Measurements from ENCODE around the gene OLFML1.
A peak's percentile ranks its signal among the peaks of the same experiment; 100 is the strongest.

Gene OLFML1

GRCh38 chr11:7484131-7484530 lies 1.2 kb upstream of the OLFML1 start:
- no peak for DNase-seq

DNA sequence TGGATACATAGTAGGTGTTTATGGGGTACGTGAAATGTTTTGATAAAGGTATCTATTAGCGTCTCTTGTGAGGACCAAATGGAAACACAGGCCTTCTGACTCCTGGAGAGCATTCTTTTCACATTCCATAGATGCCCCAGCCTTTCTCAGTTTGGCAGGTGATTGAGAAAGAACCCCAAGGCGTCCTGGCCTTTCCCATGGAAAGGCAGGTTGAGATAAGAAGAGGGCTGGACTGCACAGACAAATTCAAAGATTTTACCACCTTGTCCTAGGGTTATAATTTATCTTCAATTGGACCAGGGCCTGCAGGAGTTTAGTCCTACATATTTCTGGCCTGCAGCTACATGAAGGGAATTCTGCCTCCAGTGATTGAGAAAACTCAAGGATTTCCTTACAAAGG lies 661 bp upstream of the OLFML1 start:
- DNase-seq, result no peak

DNA sequence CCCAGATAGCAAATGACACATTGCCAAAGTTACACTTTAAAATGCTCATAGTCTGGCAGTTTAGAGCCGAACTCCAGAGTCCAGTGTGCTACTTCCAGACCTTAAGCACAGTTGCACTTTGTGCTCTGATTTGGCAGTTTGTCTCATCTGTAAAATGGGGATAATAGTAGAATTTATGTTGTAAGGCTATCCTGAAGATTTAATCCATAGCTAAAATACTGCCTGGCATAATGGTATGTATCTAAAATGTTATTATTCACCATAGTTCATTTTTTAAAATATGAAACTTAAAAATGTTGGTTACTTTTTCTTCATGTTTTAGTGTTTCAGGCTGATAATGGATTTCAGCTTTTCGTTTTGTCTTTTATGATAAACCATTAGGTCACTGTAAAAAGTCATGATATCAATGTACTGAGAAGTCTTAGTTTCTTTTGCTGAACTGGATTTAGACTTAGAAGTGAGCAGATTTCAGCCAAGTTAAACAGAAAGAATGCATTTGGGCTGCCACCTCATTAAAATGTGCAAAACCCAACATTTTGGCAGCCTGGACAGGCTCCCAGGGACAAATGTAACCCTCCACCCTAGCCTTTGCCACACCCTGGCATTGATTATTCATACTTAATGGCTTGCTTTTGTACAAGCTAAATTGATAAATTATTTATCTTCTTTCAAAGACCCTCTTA lies 933 bp downstream of the OLFML1 start:
- no peak for DNase-seq

- no peak for DNase-seq
These were observed 1.5 kb downstream of the OLFML1 start for GRCh38 chr11:7486781-7487140.

- no peak for DNase-seq
These were observed 2.1 kb downstream of the OLFML1 start for GRCh38 chr11:7487360-7487759.

- no peak for DNase-seq
These were observed 3.4 kb downstream of the OLFML1 start for GRCh38 chr11:7488681-7489080.

DNA sequence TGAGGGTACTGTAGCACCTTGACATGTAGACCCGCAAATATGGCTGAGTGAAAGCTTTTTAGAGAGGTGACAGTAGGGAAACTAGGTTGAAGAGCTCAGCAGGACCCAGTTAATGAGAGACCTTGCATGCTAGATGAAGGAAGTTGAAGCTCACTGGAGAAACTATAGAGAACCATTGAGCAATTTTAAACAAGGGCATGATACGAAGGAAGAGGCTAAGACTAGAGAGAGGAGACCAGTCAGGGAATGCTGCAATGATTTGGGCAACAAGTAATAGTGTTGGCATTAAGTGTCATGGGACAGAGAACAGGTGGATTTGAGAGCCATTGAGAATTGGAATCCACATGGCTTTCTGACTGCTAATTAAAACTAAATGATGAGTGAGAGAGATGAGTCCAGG lies 4.1 kb downstream of the OLFML1 start:
- no peak for DNase-seq

GRCh38 chr11:7490054-7490453 lies 4.7 kb downstream of the OLFML1 start:
- no peak for DNase-seq

GRCh38 chr11:7490535-7490934 lies 5.2 kb downstream of the OLFML1 start:
- DNase-seq, result no peak

GRCh38 chr11:7492253-7492652 lies 6.9 kb downstream of the OLFML1 start:
- DNase-seq, result no peak

DNA sequence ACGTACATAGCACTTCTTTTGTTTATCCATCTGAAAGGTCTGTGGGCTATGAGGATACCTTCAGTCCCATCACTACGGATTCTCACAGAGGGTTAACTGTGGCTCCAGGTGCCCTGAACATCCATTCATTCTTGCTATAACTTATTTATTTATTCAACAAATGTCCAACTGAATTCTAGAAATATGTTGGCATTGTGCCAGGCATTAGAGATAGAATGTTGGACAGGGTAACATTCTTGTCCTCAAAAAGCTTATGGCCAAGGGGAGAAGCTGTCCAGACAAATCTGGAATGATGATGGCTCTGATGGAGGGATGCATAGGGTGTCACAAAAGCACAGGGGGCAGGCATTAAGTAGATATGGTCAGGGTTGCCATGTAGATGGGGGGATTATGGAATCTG lies 8.4 kb downstream of the OLFML1 start:
- DNase-seq, result no peak

DNA sequence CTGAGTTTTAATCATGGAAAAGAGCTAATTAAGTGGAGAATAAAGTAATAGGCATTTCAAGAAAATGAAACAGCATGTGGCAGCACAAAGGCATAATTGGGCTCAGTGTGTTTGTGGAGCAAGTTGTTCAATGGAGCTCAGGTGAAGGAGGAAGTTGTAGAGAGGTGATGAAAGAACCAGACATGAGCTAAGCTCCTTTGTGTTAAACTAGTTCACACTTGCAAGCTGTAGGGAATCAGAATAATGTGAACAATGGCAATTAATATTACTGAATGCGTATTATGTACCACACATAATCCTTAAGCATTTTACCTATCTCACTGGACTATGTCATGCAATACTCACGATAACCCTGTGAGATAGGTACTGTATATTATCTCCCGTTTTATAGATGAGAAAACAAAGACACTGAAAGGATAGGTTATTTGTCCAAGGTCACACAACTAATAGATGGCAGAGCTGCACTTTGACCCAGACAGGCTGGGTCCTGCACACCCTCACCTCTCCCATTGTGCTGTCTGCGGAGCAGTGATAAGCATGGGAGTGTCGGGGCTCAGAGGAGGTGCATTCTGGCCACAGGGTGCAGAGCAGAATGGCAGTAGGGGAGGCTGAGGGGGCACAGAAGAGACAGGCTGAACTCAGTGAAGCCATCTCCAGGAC lies 8.9 kb downstream of the OLFML1 start:
- no peak for DNase-seq

GRCh38 chr11:7495882-7496551 lies 10.7 kb downstream of the OLFML1 start:
- no peak for DNase-seq

GRCh38 chr11:7498193-7498592 lies 12.9 kb downstream of the OLFML1 start:
- no peak for DNase-seq

GRCh38 chr11:7499081-7499480 lies 13.8 kb downstream of the OLFML1 start:
- no peak for DNase-seq

DNA sequence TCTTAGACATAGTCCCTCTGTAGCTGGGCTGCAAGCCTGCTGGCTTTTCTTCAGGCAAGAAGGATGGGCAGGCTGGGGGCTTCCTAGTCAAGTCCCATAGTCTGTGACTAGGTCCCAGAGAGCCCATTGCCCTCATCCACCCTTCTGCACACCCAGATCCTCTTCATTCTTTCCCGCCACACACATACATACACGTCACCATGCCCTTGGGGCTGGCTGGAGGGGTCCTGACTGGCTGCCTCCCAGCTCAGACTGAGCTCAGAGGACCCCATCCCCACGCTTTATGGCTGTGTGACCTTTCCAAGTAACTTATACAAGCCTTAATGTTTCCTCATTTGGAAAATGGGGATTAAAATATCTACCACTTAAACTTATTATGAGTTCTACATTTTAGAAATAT lies 14.9 kb downstream of the OLFML1 start:
- DNase-seq, result no peak

DNA sequence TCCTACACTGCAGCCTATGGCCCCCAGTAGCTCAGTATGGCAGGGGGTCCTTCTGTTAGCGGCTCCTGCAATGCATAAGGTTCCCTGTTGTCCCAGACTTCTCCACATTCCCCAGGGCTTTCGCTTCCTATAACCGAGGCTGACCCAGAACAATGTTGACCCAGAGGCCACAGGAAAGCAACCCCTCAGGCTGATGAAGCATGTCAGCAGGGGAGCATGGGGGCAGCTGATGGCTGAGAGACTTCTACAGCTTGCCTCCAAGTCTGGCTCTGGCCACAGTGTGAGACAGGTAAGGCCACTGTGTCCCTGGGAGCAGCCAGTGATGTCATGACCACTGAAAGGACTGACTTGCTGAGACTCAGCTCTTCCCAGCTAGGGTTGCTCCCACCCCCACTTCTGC lies 15.9 kb downstream of the OLFML1 start:
- DNase-seq, result no peak

GRCh38 chr11:7501894-7502293 lies 16.6 kb downstream of the OLFML1 start:
- DNase-seq, result no peak

- no peak for DNase-seq
These were observed 20.9 kb downstream of the OLFML1 start for GRCh38 chr11:7506243-7506642.

DNA sequence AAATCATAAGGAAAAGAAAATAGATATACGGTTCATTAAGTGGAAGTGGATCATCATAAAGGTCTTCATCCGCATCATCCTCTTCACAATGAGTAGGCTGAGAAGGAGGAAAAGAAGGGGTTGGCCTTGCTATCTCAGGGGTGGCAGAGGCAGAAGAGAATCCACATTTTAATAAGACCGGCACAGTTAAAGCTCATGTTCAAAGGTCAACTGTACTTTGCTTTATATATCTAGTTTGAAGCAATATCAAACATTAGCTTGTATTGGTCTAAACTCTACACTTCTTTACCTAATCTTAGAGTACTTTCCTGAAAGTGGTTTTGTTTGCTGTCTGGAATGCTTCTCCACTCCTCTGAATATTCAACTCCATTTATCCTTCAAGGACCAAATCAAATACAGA lies 22.8 kb downstream of the OLFML1 start:
- no peak for DNase-seq

DNA sequence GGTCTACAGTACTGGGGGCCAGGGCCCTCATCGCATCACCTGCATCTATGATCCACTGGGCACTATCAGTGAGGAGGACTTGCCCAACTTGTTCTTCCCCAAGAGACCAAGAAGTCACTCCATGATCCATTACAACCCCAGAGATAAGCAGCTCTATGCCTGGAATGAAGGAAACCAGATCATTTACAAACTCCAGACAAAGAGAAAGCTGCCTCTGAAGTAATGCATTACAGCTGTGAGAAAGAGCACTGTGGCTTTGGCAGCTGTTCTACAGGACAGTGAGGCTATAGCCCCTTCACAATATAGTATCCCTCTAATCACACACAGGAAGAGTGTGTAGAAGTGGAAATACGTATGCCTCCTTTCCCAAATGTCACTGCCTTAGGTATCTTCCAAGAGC lies 24.7 kb downstream of the OLFML1 start:
- DNase-seq, result no peak

GRCh38 chr11:7511401-7511800 lies 26.1 kb downstream of the OLFML1 start:
- no peak for DNase-seq

DNA sequence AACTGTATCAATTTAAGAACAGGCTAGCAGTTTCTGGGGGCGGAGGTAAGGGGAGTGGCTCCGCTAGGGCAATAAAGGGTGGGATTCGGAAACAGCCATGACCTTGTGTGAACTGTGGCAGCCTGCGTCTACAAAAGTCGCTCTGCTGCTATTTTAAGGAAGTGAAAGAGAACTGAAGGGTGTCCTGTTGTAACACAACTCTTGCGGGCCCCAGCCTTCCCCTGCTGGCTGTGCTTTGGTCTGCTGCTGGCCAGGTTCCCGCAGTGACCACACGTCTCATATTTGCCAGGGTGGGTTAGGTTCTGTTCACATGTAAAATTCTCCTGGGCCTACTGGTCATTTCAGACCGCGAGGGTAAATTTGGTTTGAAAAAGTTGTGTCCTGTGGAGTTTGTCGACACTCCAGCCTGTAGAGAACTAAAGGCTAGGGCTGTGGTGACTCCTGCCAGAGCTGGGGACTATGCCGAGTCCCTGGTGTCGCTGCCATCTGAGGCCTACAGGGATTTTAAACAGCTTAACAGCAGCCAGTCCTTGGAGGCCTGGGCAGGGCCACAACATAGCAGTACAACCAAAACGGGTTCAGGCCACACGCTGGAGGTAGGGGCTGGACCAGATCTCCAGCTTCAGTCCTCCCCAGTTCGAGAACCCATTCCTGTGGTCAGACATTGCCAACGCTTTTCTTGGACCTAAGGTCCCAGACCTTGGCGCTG lies 27.4 kb downstream of the OLFML1 start:
- DNase-seq, result peak; percentile 1
